ENCODE results near the gene RBMS1.

Gene RBMS1

GRCh38 chr2:160352500-160352899, 141.1 kb downstream of the RBMS1 start:
- Histone ChIP-seq H3K4me3 (ENCODE audit: low read length in 2 of 2) (no peak overlapping the region), H3K4ac (ENCODE audit: low read length) (no peak overlapping the region), H2AK5ac (ENCODE audit: low read depth, low read length) (no peak overlapping the region), H3K36me3 (replicated peaks in 1 of 2; ENCODE audit: control insufficient read depth in 2 of 2, insufficient read depth in 2 of 2, low read length in 2 of 2) (peaks cover 0 to 16% of the 10 kb centered on the region in 2 donors), H3K79me1 (ENCODE audit: low read depth, low read length) (peaks cover 5% of the 10 kb centered on the region), H2BK120ac (ENCODE audit: low read depth, low read length) (no peak overlapping the region), H3K27me3 (ENCODE audit: control insufficient read depth in 3 of 3, insufficient read depth in 3 of 3, low read depth in 1 of 3, low read length in 3 of 3) (no peaks in the 10 kb centered on the region), H2BK5ac (ENCODE audit: low read length) (no peak overlapping the region), H4K91ac (ENCODE audit: low read depth, low read length, poor library complexity) (no peak overlapping the region), H2BK15ac (ENCODE audit: low read length) (no peak overlapping the region), H3K4me2 (ENCODE audit: insufficient read depth, low read length, poor library complexity, severe bottlenecking) (no peak overlapping the region), H3K14ac (ENCODE audit: low read length) (no peak overlapping the region), H3K9me3 (replicated peaks in 1 of 2; ENCODE audit: control insufficient read depth in 2 of 2, insufficient read depth in 1 of 2, low read depth in 1 of 2, low read length in 2 of 2) (peaks cover 0 to 14% of the 10 kb centered on the region in 2 donors), H3K9ac (ENCODE audit: low read depth, low read length, poor library complexity) (no peak overlapping the region), H3K18ac (ENCODE audit: low read length) (no peak overlapping the region), H3K23ac (ENCODE audit: low read depth, low read length, poor library complexity) (no peak overlapping the region), H3K4me1 (ENCODE audit: control insufficient read depth in 2 of 2, insufficient read depth in 1 of 2, low read depth in 1 of 2, low read length in 2 of 2) (peaks cover 0 to 4% of the 10 kb centered on the region in 2 donors), H2BK12ac (ENCODE audit: low read length) (no peak overlapping the region), H3K27ac (replicated peaks; ENCODE audit: low read length) (no peak overlapping the region), H2AFZ (ENCODE audit: low read length) (no peak overlapping the region), H4K8ac (ENCODE audit: low read depth, low read length) (no peak overlapping the region)
- DNase-seq (ENCODE audit: low spot score) = no peak
- WGBS, 2 donors (ENCODE audit: extremely low coverage in 2 of 2, insufficient read length in 2 of 2, insufficient replicate concordance in 1 of 2) = no CpG with 5 or more reads among the region's 5 CpGs

- DNase-seq (ENCODE audit: low spot score) = no peak
- no peak overlapping the region for H2BK120ac ChIP-seq (ENCODE audit: low read depth, low read length)
- H3K36me3 ChIP-seq (replicated peaks in 1 of 2; ENCODE audit: control insufficient read depth in 2 of 2, insufficient read depth in 2 of 2, low read length in 2 of 2) = peaks cover 0 to 16% of the 10 kb centered on the region in 2 donors
- H3K23ac ChIP-seq (ENCODE audit: low read depth, low read length, poor library complexity) = no peak overlapping the region
- no peak overlapping the region for H2BK12ac ChIP-seq (ENCODE audit: low read length)
- no peaks in the 10 kb centered on the region for H3K27me3 ChIP-seq (ENCODE audit: control insufficient read depth in 3 of 3, insufficient read depth in 3 of 3, low read depth in 1 of 3, low read length in 3 of 3)
- H3K14ac ChIP-seq (ENCODE audit: low read length) = no peak overlapping the region
- H2BK15ac ChIP-seq (ENCODE audit: low read length) = no peak overlapping the region
- no peak overlapping the region for H2BK5ac ChIP-seq (ENCODE audit: low read length)
- no peak overlapping the region for H2AK5ac ChIP-seq (ENCODE audit: low read depth, low read length)
- peaks cover 0 to 14% of the 10 kb centered on the region in 2 donors for H3K9me3 ChIP-seq (replicated peaks in 1 of 2; ENCODE audit: control insufficient read depth in 2 of 2, insufficient read depth in 1 of 2, low read depth in 1 of 2, low read length in 2 of 2)
- no peak overlapping the region for H4K8ac ChIP-seq (ENCODE audit: low read depth, low read length)
- H3K4me3 ChIP-seq (ENCODE audit: low read length in 2 of 2) = no peak overlapping the region
- H3K4me1 ChIP-seq (ENCODE audit: control insufficient read depth in 2 of 2, insufficient read depth in 1 of 2, low read depth in 1 of 2, low read length in 2 of 2) = peaks cover 0 to 4% of the 10 kb centered on the region in 2 donors
- no peak overlapping the region for H3K4me2 ChIP-seq (ENCODE audit: insufficient read depth, low read length, poor library complexity, severe bottlenecking)
- H3K18ac ChIP-seq (ENCODE audit: low read length) = no peak overlapping the region
- H3K27ac ChIP-seq (replicated peaks; ENCODE audit: low read length) = no peak overlapping the region
- WGBS, 2 donors (ENCODE audit: extremely low coverage in 2 of 2, insufficient read length in 2 of 2, insufficient replicate concordance in 1 of 2) = no CpG with 5 or more reads among the region's 4 CpGs
- peaks cover 5% of the 10 kb centered on the region for H3K79me1 ChIP-seq (ENCODE audit: low read depth, low read length)
- no peak overlapping the region for H3K9ac ChIP-seq (ENCODE audit: low read depth, low read length, poor library complexity)
- H4K91ac ChIP-seq (ENCODE audit: low read depth, low read length, poor library complexity) = no peak overlapping the region
- H2AFZ ChIP-seq (ENCODE audit: low read length) = no peak overlapping the region
- H3K4ac ChIP-seq (ENCODE audit: low read length) = no peak overlapping the region
Observed at GRCh38 chr2:160351956-160352355, 141.7 kb downstream of the RBMS1 start.

- Histone ChIP-seq H2BK15ac (ENCODE audit: low read length) (no peak overlapping the region), H2BK5ac (ENCODE audit: low read length) (no peak overlapping the region), H2AFZ (ENCODE audit: low read length) (no peak overlapping the region), H3K79me1 (ENCODE audit: low read depth, low read length) (peaks cover 4% of the 10 kb centered on the region), H3K4me1 (ENCODE audit: control insufficient read depth in 2 of 2, insufficient read depth in 1 of 2, low read depth in 1 of 2, low read length in 2 of 2) (peaks cover 0 to 4% of the 10 kb centered on the region in 2 donors), H3K4ac (ENCODE audit: low read length) (no peak overlapping the region), H4K91ac (ENCODE audit: low read depth, low read length, poor library complexity) (no peak overlapping the region), H2AK5ac (ENCODE audit: low read depth, low read length) (no peak overlapping the region), H2BK12ac (ENCODE audit: low read length) (no peak overlapping the region), H3K27ac (replicated peaks; ENCODE audit: low read length) (no peak overlapping the region), H3K4me3 (ENCODE audit: low read length in 2 of 2) (no peak overlapping the region), H3K27me3 (ENCODE audit: control insufficient read depth in 3 of 3, insufficient read depth in 3 of 3, low read depth in 1 of 3, low read length in 3 of 3) (no peaks in the 10 kb centered on the region), H3K23ac (ENCODE audit: low read depth, low read length, poor library complexity) (no peak overlapping the region), H2BK120ac (ENCODE audit: low read depth, low read length) (no peak overlapping the region), H4K8ac (ENCODE audit: low read depth, low read length) (no peak overlapping the region), H3K36me3 (replicated peaks in 1 of 2; ENCODE audit: control insufficient read depth in 2 of 2, insufficient read depth in 2 of 2, low read length in 2 of 2) (peaks cover 0 to 11% of the 10 kb centered on the region in 2 donors), H3K18ac (ENCODE audit: low read length) (no peak overlapping the region), H3K4me2 (ENCODE audit: insufficient read depth, low read length, poor library complexity, severe bottlenecking) (no peak overlapping the region), H3K9me3 (replicated peaks in 1 of 2; ENCODE audit: control insufficient read depth in 2 of 2, insufficient read depth in 1 of 2, low read depth in 1 of 2, low read length in 2 of 2) (peaks cover 0 to 7% of the 10 kb centered on the region in 2 donors), H3K14ac (ENCODE audit: low read length) (no peak overlapping the region), H3K9ac (ENCODE audit: low read depth, low read length, poor library complexity) (no peak overlapping the region)
- DNase-seq (ENCODE audit: low spot score) = no peak
- no CpG with 5 or more reads among the region's 2 CpGs for WGBS, 2 donors (ENCODE audit: extremely low coverage in 2 of 2, insufficient read length in 2 of 2, insufficient replicate concordance in 1 of 2)
Observed at GRCh38 chr2:160349306-160349705, 144.3 kb downstream of the RBMS1 start.

GRCh38 chr2:160347269-160347863, 146.2 kb downstream of the RBMS1 start:
- Histone ChIP-seq H3K23ac (ENCODE audit: low read depth, low read length, poor library complexity) (no peak overlapping the region), H2AFZ (ENCODE audit: low read length) (no peak overlapping the region), H2BK5ac (ENCODE audit: low read length) (no peak overlapping the region), H2BK120ac (ENCODE audit: low read depth, low read length) (no peak overlapping the region), H3K18ac (ENCODE audit: low read length) (no peak overlapping the region), H3K4me1 (ENCODE audit: control insufficient read depth in 2 of 2, insufficient read depth in 1 of 2, low read depth in 1 of 2, low read length in 2 of 2) (peaks cover 0 to 6% of the 10 kb centered on the region in 2 donors), H3K4me3 (ENCODE audit: low read length in 2 of 2) (no peak overlapping the region), H2BK12ac (ENCODE audit: low read length) (no peak overlapping the region), H3K4me2 (ENCODE audit: insufficient read depth, low read length, poor library complexity, severe bottlenecking) (no peak overlapping the region), H3K9me3 (replicated peaks in 1 of 2; ENCODE audit: control insufficient read depth in 2 of 2, insufficient read depth in 1 of 2, low read depth in 1 of 2, low read length in 2 of 2) (peaks cover 0 to 7% of the 10 kb centered on the region in 2 donors), H3K27ac (replicated peaks; ENCODE audit: low read length) (no peak overlapping the region), H3K14ac (ENCODE audit: low read length) (no peak overlapping the region), H3K27me3 (ENCODE audit: control insufficient read depth in 3 of 3, insufficient read depth in 3 of 3, low read depth in 1 of 3, low read length in 3 of 3) (no peaks in the 10 kb centered on the region), H4K91ac (ENCODE audit: low read depth, low read length, poor library complexity) (no peak overlapping the region), H2AK5ac (ENCODE audit: low read depth, low read length) (no peak overlapping the region), H3K79me1 (ENCODE audit: low read depth, low read length) (peaks cover 4% of the 10 kb centered on the region), H3K4ac (ENCODE audit: low read length) (no peak overlapping the region), H2BK15ac (ENCODE audit: low read length) (no peak overlapping the region), H3K36me3 (replicated peaks in 1 of 2; ENCODE audit: control insufficient read depth in 2 of 2, insufficient read depth in 2 of 2, low read length in 2 of 2) (peaks cover 0 to 11% of the 10 kb centered on the region in 2 donors), H4K8ac (ENCODE audit: low read depth, low read length) (no peak overlapping the region), H3K9ac (ENCODE audit: low read depth, low read length, poor library complexity) (no peak overlapping the region)
- no CpG with 5 or more reads among the region's 1 CpG for WGBS, 2 donors (ENCODE audit: extremely low coverage in 2 of 2, insufficient read length in 2 of 2, insufficient replicate concordance in 1 of 2)
- no peak for DNase-seq (ENCODE audit: low spot score)
